NCI-H2081 (cell line): ENCODE results near the gene GAS7.

Experiments
- DNase-seq, 2 experiments: peaks; one replicate each; lab custom pipeline; 2025; lab: John Stamatoyannopoulos, UW

The GAS7 gene

GRCh38 chr17:9916108-9916507, 282.3 kb downstream of the GAS7 start:
- DNase-seq, result no peak

GRCh38 chr17:9913476-9913875, 284.9 kb downstream of the GAS7 start:
- no peak for DNase-seq

DNA sequence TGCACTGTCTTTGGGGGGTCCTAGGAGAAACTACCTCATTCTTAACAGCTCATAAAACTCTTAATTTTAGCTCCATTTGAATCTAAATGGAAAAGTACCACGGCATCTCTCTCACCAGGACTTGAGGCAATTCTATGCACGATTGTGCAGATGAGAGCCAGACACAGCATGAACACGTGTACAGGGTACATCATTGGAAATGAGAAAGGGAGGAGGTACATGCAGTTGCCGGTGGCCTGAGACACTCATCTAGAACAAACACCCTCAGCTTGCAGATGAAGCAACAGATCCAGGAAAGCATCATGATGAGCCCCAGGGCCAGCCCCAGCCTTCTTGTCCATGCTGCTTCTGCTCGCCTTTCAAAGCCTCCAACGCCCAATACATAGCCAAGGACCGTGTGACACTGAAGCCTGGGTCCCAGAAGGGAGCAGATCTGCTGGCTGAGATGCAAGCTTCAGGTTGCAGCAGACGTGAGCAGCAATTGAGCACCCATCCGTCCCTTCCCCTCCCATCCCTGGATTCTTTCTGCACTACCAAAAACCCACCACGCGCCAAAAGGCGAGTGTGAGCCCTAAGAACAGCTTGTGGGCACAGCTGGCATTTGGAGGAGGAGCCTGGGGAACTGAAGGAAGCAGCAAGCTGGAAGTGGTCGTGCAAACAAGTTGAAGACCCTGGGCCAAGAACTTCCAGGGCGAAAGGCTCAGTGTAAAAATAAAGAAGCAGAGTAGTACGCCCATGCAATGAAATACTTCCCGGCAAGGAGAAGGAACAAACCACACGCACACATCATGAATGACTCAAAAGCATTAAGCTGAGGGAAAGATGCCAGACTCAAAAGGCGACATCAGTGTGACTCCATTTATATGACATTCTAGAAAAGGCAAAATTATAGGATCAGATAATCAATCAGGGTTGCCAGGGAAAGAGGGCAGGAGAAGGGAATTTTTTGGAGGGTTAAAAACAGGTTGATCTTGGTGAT, 286.0 kb downstream of the GAS7 start:
- no peak for DNase-seq

GRCh38 chr17:9911089-9911488, 287.3 kb downstream of the GAS7 start:
- DNase-seq, result no peak

DNA sequence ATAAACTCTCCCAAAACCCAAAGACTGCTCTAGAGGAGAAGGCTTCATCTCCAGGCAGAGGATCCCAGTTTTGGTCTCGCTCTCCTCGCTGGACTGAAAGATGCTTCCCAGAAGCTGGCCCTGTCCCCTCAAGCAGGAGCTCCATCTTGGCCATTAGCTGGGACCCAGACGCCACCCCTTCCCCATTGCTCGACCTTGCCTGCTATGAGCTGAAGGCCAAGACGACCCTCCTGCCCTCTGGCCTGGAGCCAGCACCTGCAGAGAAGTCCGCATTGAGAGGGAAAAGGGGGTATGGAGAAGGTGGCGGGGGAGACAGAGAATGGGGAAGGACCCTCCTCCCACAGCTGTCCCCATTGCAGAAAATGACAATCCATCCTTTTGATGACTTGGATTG, 289.8 kb downstream of the GAS7 start:
- DNase-seq, result no peak

DNA sequence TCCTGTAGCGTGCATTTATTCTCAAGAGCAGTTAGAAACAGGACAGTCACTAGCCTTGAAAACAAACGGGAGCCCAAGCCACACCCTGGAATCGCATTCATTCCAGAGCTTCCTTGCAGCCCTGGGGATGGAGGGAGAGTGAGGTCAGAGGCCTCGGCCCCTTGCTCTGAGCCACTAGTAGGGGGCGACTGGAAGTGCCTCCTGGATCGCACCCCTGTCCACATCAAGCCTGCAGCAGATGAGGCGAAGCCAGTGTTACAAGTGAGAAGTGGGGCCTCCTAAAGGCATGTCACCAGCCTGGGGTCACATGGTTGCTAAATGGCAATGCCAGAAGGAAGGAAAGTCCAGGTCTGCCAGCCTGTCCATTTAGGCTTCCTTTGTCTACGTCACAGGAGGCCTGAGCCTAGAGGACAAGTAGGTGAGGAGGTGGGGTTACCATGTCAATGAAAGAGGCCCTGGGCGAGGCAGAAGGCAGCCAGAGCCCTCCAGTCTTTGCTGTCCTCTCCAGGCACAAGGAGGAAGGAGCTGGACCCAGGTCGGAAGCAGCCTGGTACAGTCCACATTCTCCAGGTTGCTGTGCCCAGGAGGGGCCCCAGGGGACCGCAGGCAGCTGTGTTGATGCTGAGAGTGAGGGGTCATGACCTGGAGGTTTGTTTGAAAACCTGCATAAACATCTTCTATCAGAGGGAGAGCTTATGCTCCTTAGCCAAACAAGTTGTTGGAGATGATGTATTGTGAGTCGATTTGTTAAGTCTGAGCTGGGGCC, 290.3 kb downstream of the GAS7 start:
- DNase-seq, result no peak

DNA sequence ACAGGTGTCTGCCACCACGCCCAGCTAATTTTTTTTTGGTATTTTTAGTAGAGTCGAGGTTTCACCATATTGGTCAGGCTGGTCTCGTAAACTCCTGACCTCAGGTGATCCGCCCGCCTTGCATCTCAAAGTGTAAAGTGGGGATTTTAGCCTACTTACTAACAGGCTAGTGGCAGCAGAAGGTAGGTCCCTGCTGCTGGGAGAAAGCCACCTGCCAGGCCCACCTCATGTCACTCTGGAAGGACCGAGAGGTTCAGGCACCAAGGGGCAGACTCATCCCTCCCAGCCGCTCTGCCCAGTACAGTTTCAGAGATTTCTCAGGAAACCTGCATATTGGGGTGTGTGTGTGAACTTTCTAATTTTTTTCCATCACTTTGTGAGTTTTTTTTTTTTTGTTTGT, 291.3 kb downstream of the GAS7 start:
- DNase-seq, result no peak

GRCh38 chr17:9906616-9907015, 291.8 kb downstream of the GAS7 start:
- DNase-seq, result no peak

- DNase-seq, result no peak
These were observed 292.5 kb downstream of the GAS7 start for GRCh38 chr17:9905902-9906301.

DNA sequence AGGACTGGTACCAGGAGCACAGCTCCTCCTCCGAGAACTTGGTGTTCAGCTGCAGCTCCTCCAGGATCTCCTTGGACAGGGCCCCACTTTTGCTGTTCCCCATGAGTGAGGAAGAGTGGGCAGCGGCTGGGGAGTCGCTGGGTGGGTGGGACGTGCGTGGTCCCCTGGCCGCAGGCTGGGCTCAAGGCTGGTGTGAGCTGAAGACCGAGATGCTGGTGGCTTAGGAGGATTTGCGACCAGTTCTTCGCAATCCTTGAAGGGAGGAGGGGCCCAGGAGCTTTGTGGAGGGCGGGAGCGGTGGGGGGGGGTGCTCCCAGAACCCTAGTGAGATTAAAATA, 293.4 kb downstream of the GAS7 start, which contains the start of gene RCVRN:
Gene RCVRN (minus strand): TSS at position 194 of the 338 bp plus-strand sequence. CDS start 91 bp downstream, at position 103.
- no peak for DNase-seq

GRCh38 chr17:9904277-9905077, 293.9 kb downstream of the GAS7 start:
- no peak for DNase-seq

- no peak for DNase-seq
These were observed 296.3 kb downstream of the GAS7 start for GRCh38 chr17:9902120-9902519.

DNA sequence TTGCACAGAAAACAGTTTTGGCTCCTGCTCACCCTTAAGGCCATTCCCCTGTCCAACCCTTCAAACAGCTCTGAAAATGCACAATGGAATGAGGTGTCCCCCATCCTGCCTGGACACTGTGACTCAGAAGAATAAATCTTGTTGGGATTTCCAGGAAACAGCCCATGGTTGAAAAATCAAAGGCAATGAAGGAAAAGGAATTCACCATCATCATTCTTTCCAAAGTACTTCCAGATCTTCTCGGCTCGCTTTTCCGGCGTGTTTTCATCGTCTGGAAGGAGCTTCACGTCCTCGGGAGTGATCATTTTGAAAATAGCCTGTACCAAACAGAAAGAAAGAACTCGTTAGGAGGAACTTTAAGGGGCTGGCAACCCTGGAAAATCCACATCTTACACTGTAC, 297.6 kb downstream of the GAS7 start:
- no peak for DNase-seq

DNA sequence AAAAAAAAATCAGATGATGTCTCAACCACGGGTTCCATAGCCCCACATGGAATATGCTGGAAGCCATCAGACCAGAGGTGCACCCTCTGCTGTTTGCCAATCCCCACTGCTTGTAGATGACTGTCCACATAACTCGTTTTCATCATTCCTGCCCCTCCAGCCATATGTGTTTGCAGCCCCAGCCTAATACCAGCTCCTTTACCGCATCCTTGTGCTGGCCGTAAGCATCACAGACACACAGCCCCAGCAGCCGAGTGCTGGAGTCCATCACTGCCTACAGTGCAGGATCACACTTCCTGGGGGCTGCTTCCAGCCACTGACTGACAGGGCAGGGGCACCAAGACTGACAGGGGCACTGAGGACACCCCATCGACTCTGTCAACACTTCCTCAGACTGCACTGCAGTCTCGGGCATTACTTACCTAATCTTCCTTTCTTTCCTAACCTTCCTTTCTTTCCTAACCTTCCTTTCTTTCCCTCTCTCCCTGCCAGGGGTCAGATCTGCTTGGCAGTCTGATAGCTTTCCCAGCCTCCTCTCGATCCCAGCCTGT, 298.3 kb downstream of the GAS7 start:
- no peak for DNase-seq

- DNase-seq, result no peak
These were observed 298.9 kb downstream of the GAS7 start for GRCh38 chr17:9899280-9900043.

GRCh38 chr17:9898812-9899211, 299.6 kb downstream of the GAS7 start:
- DNase-seq, result no peak

DNA sequence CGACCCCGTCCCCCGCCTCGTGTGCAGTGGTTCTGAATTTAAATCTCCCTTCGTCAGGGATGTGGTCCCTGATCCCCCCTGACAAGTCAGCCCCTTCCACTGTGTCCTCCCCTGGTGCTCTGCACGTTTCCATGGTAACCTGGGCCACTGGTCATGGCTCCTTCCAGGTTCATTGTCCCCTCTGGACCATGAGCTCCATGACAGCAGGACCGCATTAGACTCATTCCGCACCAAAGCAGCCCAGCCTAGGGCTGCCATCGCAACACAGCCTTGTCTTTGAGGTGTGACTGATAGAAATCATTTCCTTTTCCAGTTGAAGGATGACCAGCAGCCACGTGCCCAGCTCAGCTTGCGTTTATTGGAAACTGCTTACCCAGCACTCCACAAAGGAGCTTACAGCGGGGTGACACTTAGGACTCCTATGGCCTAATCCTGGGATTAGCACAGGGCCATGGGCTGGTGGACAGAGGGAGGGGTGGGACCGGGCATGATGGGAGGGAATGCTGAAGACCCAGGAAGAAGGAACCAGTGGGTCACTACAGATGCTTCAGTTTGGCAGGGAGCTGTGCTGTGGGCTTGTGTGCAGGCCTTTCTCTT, 300.9 kb downstream of the GAS7 start:
- no peak for DNase-seq

- no peak for DNase-seq
These were observed 302.5 kb downstream of the GAS7 start for GRCh38 chr17:9895923-9896322.

GRCh38 chr17:9894231-9894630, 304.2 kb downstream of the GAS7 start:
- DNase-seq, result no peak

GRCh38 chr17:9893411-9894012, 304.9 kb downstream of the GAS7 start:
- DNase-seq, result no peak
